AG08396 (cell line): Measurements from ENCODE around the gene CARD9.

ENCODE experiments used
- DNase-seq: peaks from one replicate; pipeline ENCODE4 v3.0.0; 2012; ENCODE audit warnings: low spot score, mixed read lengths

CARD9 gene

DNA sequence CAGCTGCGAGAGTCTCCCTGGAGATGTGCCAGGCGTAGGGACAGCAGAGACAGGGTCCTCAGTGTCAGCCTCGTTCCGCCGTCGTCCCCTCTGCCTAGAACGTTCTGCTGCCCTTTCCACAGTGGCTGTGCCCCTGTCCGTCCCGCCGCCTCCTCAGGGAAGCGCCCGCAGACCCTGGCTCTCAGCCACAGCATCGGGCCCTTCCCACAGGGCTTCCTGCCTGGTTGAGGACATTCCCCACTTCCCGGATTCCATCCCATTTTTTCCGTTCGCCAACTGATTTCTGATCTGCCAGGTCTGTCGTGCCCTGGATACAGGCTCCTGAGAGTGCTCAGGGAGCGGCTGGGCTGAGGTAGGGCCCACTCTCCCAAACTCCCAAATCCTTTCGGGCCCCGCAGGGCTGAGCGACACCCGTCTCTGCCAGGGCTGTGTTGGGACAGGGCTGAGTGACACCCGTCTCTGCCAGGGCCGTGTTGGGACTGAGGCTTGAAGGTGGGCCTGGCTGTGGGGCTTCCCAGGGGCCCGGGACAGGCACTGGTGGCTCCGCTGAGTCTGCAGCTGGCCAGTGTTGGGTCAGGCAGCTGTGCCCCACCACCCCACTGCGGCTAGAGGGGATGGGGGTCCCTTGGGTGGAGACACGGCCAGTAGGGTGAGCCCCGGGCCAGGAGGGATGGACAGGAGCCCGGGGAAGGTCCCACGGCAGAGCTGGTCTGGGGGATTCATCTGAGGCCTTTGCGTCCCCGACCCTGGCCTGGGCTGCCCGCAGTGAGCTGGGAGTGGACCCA is 25.8 kb downstream of the CARD9 start:
- DNase-seq = no peak

- DNase-seq = no peak
These were observed 26.5 kb downstream of the CARD9 start for GRCh38 chr9:136346927-136347465.

DNA sequence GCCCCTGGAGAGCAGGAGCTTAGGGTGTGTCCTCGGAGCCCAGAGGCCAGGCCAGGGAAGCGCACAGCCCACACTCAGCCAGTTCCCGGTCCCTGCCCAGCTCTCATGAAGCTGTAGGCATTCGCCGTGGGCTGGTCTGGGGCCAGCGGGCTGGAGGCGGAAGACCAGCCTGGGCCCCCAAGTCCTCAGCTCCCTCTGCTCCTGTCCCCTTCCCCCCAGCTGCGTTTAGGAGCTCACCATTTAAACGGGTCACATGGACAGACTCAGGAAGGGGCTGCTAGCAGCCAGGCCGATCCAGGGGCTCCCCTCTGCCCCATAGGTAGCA is 27.4 kb downstream of the CARD9 start:
- DNase-seq = no peak

DNA sequence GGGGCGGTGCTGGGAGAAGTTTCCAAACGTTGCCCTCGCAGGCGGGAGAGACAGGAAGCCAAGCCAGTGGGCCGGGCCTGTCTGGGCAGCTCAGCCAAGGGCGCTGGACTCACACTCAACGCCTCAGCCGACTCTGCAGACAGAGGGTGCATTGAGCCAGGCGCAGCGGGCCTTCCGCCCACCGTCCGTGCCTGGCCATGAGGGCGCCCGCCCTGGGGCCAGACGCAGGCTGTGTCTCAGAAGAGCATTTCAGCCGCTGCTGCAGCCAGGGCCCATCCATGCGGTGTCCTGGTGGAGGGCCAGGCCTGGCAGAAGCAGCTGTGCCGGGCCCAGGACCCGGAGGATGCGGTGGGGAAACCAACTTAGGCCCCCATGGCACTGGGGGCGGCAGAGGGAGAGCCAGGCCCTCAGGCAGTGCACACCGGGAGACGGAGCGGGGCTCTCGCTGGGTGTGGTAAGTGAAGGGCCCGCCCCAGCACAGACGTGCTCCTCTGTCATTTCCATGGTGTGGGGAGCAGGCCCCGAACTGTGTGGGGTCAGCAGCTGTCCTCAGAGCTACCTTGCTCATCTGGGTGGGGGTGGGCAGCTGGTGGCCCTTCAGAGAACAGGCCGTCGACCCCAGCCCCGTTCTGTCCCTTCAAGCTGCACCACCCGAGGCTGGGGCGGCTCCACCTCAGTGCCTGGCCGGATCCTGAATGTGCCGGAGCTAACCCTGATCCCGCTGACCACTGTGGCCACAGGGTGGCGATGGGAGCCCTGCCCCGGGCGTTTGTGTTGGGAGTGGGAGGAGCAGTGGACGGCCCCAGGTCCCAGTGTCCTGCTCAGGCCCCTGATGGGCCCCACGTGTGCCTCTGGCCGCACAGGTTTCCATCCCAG is 27.9 kb downstream of the CARD9 start:
- DNase-seq = peak; percentile 77

- no peak for DNase-seq
These were observed 28.8 kb downstream of the CARD9 start for GRCh38 chr9:136344544-136345280.

- no peak for DNase-seq
These were observed 29.6 kb downstream of the CARD9 start for GRCh38 chr9:136343884-136344269.

- no peak for DNase-seq
These were observed 30.2 kb downstream of the CARD9 start for GRCh38 chr9:136343121-136343883.

GRCh38 chr9:136342181-136343120 is 31.0 kb downstream of the CARD9 start:
- peak; percentile 92 for DNase-seq

DNA sequence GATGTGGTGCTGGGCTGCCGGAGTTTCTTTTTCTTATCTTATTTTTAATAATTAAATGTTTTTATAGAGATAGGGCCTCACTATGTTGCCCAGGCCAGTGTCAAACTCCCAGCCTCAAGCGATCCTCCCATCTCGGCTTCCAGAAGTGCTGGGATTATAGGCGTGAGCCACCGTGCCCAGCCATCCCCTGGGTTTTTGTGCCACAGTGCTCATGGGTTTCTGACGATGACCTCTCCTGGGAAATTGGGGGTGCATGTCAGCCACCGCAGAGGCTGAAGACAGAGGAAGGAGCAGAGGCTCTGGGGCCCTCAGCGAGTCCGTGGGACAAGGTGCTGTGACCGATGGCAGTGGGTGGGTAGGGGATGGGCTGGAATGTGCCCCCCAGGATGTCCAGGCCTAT is 31.7 kb downstream of the CARD9 start:
- no peak for DNase-seq

DNA sequence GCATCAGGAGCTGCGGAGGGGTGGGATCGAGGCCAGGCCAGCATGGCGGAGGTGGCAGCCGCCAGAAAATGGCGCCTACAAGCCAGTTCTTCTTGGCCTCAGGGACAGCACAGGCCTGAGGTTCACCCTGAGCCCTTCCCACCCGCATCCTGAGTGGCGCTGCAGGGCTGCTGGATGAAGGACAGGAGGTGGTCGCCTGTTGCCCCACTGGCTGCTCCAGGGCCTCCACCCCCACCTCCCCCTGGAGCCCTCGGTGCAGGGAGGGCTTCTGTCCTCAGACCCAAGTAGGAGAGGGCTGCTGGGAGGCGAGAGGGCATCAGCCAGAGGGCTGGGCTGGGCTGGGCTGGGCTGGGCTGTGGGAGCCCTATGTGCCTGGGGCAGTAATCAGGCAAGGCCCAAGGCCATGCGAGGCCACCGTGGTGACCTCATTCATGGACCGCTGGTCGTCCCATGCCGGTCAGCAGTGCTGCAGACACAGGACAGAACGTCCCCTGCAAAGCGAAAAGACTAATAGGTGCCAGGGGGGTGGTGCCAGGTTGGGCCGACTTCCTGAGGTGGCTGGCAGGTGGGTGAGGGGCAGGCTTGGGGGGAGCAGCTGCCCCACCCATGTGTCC is 32.3 kb downstream of the CARD9 start:
- no peak for DNase-seq

- no peak for DNase-seq
These were observed 33.0 kb downstream of the CARD9 start for GRCh38 chr9:136340356-136341041.

- DNase-seq = no peak
These were observed 33.5 kb downstream of the CARD9 start for GRCh38 chr9:136339958-136340310.

DNA sequence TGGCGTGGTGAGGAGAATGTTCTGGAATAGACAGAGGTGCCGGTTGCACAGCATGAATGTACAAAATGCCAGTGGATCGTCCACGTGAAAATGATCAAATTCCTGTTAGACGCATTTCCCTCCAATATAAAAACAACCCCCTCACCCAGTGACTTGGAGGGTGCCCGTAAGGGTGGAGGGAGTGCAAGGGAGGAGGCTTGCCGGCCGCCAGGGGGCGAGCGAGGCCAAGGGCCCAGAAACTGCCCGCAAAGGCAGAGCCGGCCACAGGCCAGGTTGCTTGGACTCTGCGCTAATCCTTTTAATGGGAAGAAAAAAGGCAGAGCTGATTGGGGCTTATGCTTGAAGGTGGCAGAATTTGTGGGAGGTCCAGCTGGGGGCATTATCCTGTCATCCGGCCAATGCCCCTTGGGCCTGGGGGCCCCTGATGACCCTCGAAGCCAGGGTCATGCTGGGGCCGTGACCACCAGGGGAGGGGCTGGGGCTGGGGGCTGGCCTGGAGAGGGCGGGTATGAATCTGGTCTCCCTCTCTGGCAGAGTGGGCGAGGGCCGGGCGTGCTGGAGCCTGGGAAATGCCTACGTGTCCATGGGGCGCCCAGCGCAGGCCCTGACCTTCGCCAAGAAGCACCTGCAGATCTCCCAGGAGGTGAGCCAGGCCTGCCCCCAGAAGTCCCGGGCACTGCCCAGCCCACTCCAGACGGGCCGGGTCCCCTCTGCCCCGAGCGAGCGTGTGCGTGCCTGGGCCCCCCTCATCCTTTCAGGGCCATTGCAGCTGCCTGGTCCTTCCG is 34.1 kb downstream of the CARD9 start:
- peak; percentile 62 for DNase-seq

- DNase-seq = no peak
These were observed 35.0 kb downstream of the CARD9 start for GRCh38 chr9:136338511-136338910.

DNA sequence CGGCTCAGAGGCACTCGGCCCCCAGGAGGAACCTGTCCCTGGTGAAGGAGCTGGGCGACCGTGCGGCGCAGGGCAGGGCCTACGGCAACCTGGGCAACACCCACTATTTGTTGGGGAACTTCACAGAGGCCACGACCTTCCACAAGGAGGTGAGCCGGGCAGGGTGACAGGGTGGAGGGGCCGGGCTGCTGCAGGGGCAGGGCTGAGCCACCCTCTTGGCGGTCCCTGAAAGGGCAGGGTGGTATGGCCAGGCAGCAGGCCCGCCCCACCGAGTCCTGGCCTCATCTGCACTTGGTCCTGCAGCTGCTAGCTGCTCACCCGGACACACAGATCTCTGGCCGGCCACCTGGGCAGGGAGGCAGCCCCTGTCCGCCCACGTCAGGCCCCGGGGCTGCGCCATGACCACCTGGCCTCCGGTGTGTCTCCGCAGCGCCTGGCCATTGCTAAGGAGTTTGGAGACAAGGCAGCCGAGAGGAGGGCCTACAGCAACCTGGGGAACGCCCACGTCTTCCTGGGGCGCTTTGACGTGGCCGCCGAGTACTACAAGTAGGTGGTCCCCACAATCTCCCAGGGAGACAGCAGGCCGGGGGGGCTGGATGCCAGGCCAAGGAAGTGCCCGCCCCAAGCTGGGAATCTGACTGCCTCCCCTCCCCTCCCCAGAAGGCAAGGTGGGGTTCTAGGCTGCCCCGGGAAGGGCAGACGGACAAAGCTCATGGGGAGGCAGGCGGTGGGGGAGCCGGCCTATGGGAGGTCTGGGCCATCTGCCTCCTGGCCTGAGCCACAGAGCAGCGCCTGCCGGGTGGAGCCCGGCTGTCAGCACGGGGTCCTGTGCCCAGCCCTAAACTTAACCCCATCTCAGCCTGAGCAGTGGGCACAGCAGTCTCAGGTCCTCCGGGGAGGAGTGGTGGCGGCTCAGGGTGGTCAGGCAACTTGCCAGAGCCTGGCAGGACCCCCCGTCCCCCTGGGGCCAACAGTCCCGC is 35.8 kb downstream of the CARD9 start:
- no peak for DNase-seq

- no peak for DNase-seq
These were observed 36.6 kb downstream of the CARD9 start for GRCh38 chr9:136336881-136337280.

DNA sequence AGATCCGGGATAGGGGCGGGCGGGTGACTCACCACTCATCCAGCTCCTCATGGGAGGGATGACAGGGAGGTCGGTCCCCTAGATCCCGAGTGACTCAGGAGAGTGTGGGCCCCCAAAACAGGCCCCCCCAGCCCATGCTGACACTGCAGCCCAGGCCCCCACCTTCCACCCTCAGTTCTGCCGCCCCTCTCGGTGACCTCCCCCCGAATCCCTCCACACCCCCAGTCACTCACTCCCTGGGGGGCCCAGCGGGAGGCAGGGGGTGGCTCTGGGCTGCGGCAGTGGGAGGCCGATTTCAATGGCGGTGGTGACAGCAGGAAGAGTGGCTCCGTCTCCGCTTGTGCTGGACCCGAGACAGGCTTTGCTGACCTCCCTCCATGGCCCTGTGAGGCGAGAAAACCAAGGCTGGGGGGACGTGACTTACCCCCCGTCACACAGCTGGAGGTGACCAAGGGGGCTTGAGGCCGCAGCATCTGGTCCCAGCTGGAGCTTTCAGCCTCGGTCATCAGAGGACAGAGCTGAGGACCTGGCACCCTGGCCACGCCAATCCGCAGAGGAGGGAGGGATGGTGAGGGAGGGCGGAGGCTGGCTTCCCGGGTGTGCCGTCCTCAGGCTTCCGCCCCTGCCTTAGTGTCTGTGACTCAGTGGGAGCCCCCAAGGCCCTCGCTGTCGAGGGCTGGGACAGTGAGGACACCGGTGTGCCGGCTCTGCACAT is 37.2 kb downstream of the CARD9 start:
- peak; percentile 69 for DNase-seq
